WTC11 (cell line): ENCODE data around the gene VN1R4. TPM values are rescaled to one million over a fixed set of nuclear protein-coding genes. Genes with fewer than 3 reads are reported as not detected.
"Not testable (repeated sequence)": the region's sequence is repeated elsewhere in the genome, so short reads cannot be mapped to it uniquely, and the experiment has no call there.

ENCODE experiments used
- ATAC-seq: fragments of 200-7000 bp; cut with Tn5 transposase; 2 replicates; pipeline ENCODE4 v1.10.0; 2021; ENCODE audit warnings: mild to moderate bottlenecking, moderate library complexity
- CTCF ChIA-PET: fragments of 300-600 bp; sonication (Branson Sonifier 250); formaldehyde crosslinking; loops from one replicate; lab custom pipeline; 2021; ENCODE audit warnings: antibody characterized with exemption; lab: Charles Lee
- POLR2A ChIA-PET: fragments of 350-600 bp; sonication (Branson Sonifier 250); formaldehyde crosslinking; loops from one replicate; lab custom pipeline; 2021; ENCODE audit warnings: antibody characterized with exemption; lab: Charles Lee
- DNase-seq: peaks from one replicate; pipeline ENCODE4 v3.0.0; 2021; ENCODE audit warnings: low spot score
- H3K27ac Mint-ChIP-seq: 2 replicates; pipeline ENCODE4 v1.8.0; 2021; ENCODE audit warnings: mixed read lengths
- H3K27me3 Mint-ChIP-seq: 2 replicates; pipeline ENCODE4 v1.8.0; 2021; ENCODE audit warnings: low read depth, mild to moderate bottlenecking, moderate library complexity, mixed read lengths
- H3K36me3 Mint-ChIP-seq: 2 replicates; pipeline ENCODE4 v1.8.0; 2021; ENCODE audit warnings: mixed read lengths
- H3K4me1 Mint-ChIP-seq: 2 replicates; pipeline ENCODE4 v1.8.0; 2022; ENCODE audit warnings: mixed read lengths
- H3K4me3 Mint-ChIP-seq: 2 replicates; pipeline ENCODE4 v1.8.0; 2021; ENCODE audit warnings: mild to moderate bottlenecking, moderate library complexity, mixed read lengths
- H3K9me3 Mint-ChIP-seq: 2 replicates; pipeline ENCODE4 v1.8.0; 2021; ENCODE audit warnings: mixed read lengths
- ATF1 ChIP-seq: sonication (generic); formaldehyde crosslinking; IDR thresholded peaks from 2 replicates; pipeline ENCODE4 v1.8.1; 2023; ENCODE audit warnings: mild to moderate bottlenecking, moderate library complexity, missing genetic modification reagents
- ATF6 ChIP-seq: sonication (generic); formaldehyde crosslinking; IDR thresholded peaks from 2 replicates; pipeline ENCODE4 v1.8.1; 2023; ENCODE audit warnings: mild to moderate bottlenecking, missing genetic modification reagents
- CBFB ChIP-seq: sonication (generic); formaldehyde crosslinking; IDR thresholded peaks from 2 replicates; pipeline ENCODE4 v1.8.1; 2022; ENCODE audit warnings: mild to moderate bottlenecking, low read depth, missing genetic modification reagents
- CREB1 ChIP-seq: sonication (generic); formaldehyde crosslinking; IDR thresholded peaks from 2 replicates; pipeline ENCODE4 v1.8.0; 2023; ENCODE audit warnings: mild to moderate bottlenecking, missing genetic modification reagents
- E2F1 ChIP-seq: sonication (generic); formaldehyde crosslinking; IDR thresholded peaks from 2 replicates; pipeline ENCODE4 v1.8.0; 2022; ENCODE audit warnings: mild to moderate bottlenecking, missing genetic modification reagents
- FOXK1 ChIP-seq: sonication (generic); formaldehyde crosslinking; IDR thresholded peaks from 2 replicates; pipeline ENCODE4 v1.8.0; 2022; ENCODE audit warnings: mild to moderate bottlenecking, moderate library complexity, missing genetic modification reagents
- IRF1 ChIP-seq: sonication (generic); formaldehyde crosslinking; IDR thresholded peaks from 2 replicates; pipeline ENCODE4 v1.8.0; 2023; ENCODE audit warnings: missing genetic modification reagents
- IRF2 ChIP-seq: sonication (generic); formaldehyde crosslinking; IDR thresholded peaks from 2 replicates; pipeline ENCODE4 v1.8.0; 2022; ENCODE audit warnings: low read depth, missing genetic modification reagents, borderline replicate concordance
- MXD4 ChIP-seq: fragments of 250-450 bp; sonication (Bioruptor Pico); IDR thresholded peaks from 2 replicates; pipeline ENCODE4 v1.8.0; 2021; ENCODE audit warnings: mild to moderate bottlenecking, moderate library complexity, borderline replicate concordance
- NFE2L1 ChIP-seq: sonication (generic); formaldehyde crosslinking; IDR thresholded peaks from 2 replicates; pipeline ENCODE4 v1.8.1; 2023; ENCODE audit warnings: missing genetic modification reagents
- SMAD4 ChIP-seq: sonication (generic); formaldehyde crosslinking; IDR thresholded peaks from 2 replicates; pipeline ENCODE4 v1.8.0; 2022; ENCODE audit warnings: mild to moderate bottlenecking, missing genetic modification reagents
- SP1 ChIP-seq: sonication (generic); formaldehyde crosslinking; conservative IDR thresholded peaks from 2 replicates; pipeline ENCODE4 v1.8.1; 2022; ENCODE audit warnings: missing genetic modification reagents
- TEAD4 ChIP-seq: sonication (generic); formaldehyde crosslinking; IDR thresholded peaks from 2 replicates; pipeline ENCODE4 v1.8.0; 2022; ENCODE audit warnings: mild to moderate bottlenecking, missing genetic modification reagents
- USF2 ChIP-seq: sonication (generic); formaldehyde crosslinking; IDR thresholded peaks from 2 replicates; pipeline ENCODE4 v1.8.1; 2023; ENCODE audit warnings: mild to moderate bottlenecking, missing genetic modification reagents, moderate library complexity
- ZBTB43 ChIP-seq: sonication (generic); formaldehyde crosslinking; IDR thresholded peaks from 2 replicates; pipeline ENCODE4 v1.8.1; 2023; ENCODE audit warnings: mild to moderate bottlenecking, missing genetic modification reagents
- ZMAT4 ChIP-seq: fragments of 250-450 bp; sonication (Bioruptor Pico); IDR thresholded peaks from 2 replicates; pipeline ENCODE4 v1.9.0; 2021; ENCODE audit warnings: mild to moderate bottlenecking
- ZNF671 ChIP-seq: fragments of 250-450 bp; sonication (Bioruptor Pico); IDR thresholded peaks from 2 replicates; pipeline ENCODE4 v1.8.0; 2021; ENCODE audit warnings: mild to moderate bottlenecking
- total RNA-seq: library from RNA; stranded (reverse); gene quantifications from 3 replicates; pipeline ENCODE4 v1.2.3, GENCODE V29; 2021

VN1R4 gene
- total RNA-seq, 1 experiment from 2014 or later: not detected

GRCh38 chr19:53285087-53285486 lies 17.6 kb upstream of the VN1R4 start:
- H3K36me3 Mint-ChIP-seq: peaks cover 3% of the 10 kb centered on the region; the same call in 1 of the 2 replicates
- no peaks in the 10 kb centered on the region for H3K4me1 Mint-ChIP-seq
- H3K27me3 Mint-ChIP-seq: peaks cover 4% of the 10 kb centered on the region; the same call in 1 of the 2 replicates
- DNase-seq: no peak
- POLR2A ChIA-PET: no interaction called here
- no peak overlapping the region for H3K27ac Mint-ChIP-seq
- H3K9me3 Mint-ChIP-seq: peaks cover 25% of the 10 kb centered on the region
- no peak overlapping the region for H3K4me3 Mint-ChIP-seq
- no peak for TF ChIP-seq ATF6 (CRISPR knock-in tag)
- TF ChIP-seq SP1 (CRISPR knock-in tag): no peak
- no peak for TF ChIP-seq CREB1
- TF ChIP-seq E2F1: no peak
- no peak for TF ChIP-seq IRF1
- no peak for TF ChIP-seq IRF2 (CRISPR knock-in tag)
- TF ChIP-seq MXD4: no peak
- no peak for TF ChIP-seq FOXK1 (CRISPR knock-in tag)
- TF ChIP-seq NFE2L1 (CRISPR knock-in tag): no peak
- TF ChIP-seq, all 79 proteins: peak for 0
- CTCF ChIA-PET: no interaction called here
- ATAC-seq: no peak

GRCh38 chr19:53281947-53282346 lies 14.4 kb upstream of the VN1R4 start:
- H3K36me3 Mint-ChIP-seq, CTCF ChIA-PET, H3K27me3 Mint-ChIP-seq, H3K9me3 Mint-ChIP-seq, H3K4me3 Mint-ChIP-seq, POLR2A ChIA-PET, H3K27ac Mint-ChIP-seq: not testable (repeated sequence)
- DNase-seq: peak; percentile 70
- peak; percentile 96 for ATAC-seq
- peaks cover 13% of the 10 kb centered on the region for H3K4me1 Mint-ChIP-seq

GRCh38 chr19:53275480-53275879 lies 8.0 kb upstream of the VN1R4 start:
- peaks cover 8% of the 10 kb centered on the region for H3K27me3 Mint-ChIP-seq
- peaks cover 3% of the 10 kb centered on the region for H3K36me3 Mint-ChIP-seq
- CTCF ChIA-PET: no interaction called here
- no peak overlapping the region for H3K4me3 Mint-ChIP-seq
- DNase-seq (no peak), ATAC-seq (no peak)
- peaks cover 13% of the 10 kb centered on the region for H3K4me1 Mint-ChIP-seq
- no peak overlapping the region for H3K27ac Mint-ChIP-seq
- peaks cover 25% of the 10 kb centered on the region for H3K9me3 Mint-ChIP-seq
- POLR2A ChIA-PET: no interaction called here
- TF ChIP-seq ZBTB43 (CRISPR knock-in tag): no peak
- no peak for TF ChIP-seq ATF1 (CRISPR knock-in tag)

- H3K4me3 Mint-ChIP-seq: no peak overlapping the region
- ATAC-seq: no peak
- POLR2A ChIA-PET: no interaction called here
- H3K27me3 Mint-ChIP-seq: peaks cover 17% of the 10 kb centered on the region
- no peaks in the 10 kb centered on the region; the same call in 1 of the 2 replicates for H3K4me1 Mint-ChIP-seq
- peaks cover 37% of the 10 kb centered on the region for H3K9me3 Mint-ChIP-seq
- CTCF ChIA-PET: no interaction called here
- peaks cover 8% of the 10 kb centered on the region for H3K36me3 Mint-ChIP-seq
- no peak overlapping the region for H3K27ac Mint-ChIP-seq
- TF ChIP-seq ZMAT4 (CRISPR knock-in tag) (no peak), SMAD4 (CRISPR knock-in tag) (no peak), USF2 (CRISPR knock-in tag) (no peak), SP1 (CRISPR knock-in tag) (no peak), ZNF671 (CRISPR knock-in tag) (no peak), TEAD4 (CRISPR knock-in tag) (no peak), CBFB (CRISPR knock-in tag) (no peak)
- DNase-seq: no peak
Measured at GRCh38 chr19:53272044-53272443, 4.5 kb upstream of the VN1R4 start.

GRCh38 chr19:53269861-53270260 lies 2.3 kb upstream of the VN1R4 start:
- DNase-seq, CTCF ChIA-PET, H3K27ac Mint-ChIP-seq, H3K36me3 Mint-ChIP-seq, ATAC-seq, POLR2A ChIA-PET, H3K4me1 Mint-ChIP-seq, H3K4me3 Mint-ChIP-seq: not testable (repeated sequence)
- Mint-ChIP-seq H3K27me3 (peaks cover 34% of the 10 kb centered on the region), H3K9me3 (peaks cover 53% of the 10 kb centered on the region)
